Muscle of leg (tissue), 9 donors: ENCODE results near the gene PRIM2. TPM values are rescaled to one million over a fixed set of nuclear protein-coding genes. Genes with fewer than 3 reads are reported as not detected.

Experiments used
- polyA plus RNA-seq, 8 donors: library from polyadenylated mRNA; unstranded; fragments of 120-200 nt; gene quantifications; one replicate each; pipeline versions ENCODE4 v1.2.1 to v1.2.3, GENCODE V29; 2013; ENCODE audit warnings: inconsistent platforms in 1 of 8, low replicate concordance in 1 of 8; ENCODE audit not compliant: insufficient read length in 8 of 8, insufficient read depth in 1 of 8
- total RNA-seq: library from RNA; stranded (reverse); fragments of 120-200 nt; gene quantifications from one replicate; pipeline ENCODE4 v1.2.4, GENCODE V29; 2013

Gene PRIM2
- total and polyA plus RNA-seq, 9 donors = 6.1 to 13.2 (median 7.0) TPM

Other genes starting within 250 kb of the PRIM2 start
- 37.9 TPM for gene ZNF451, start 227.4 kb upstream of the PRIM2 start, total RNA-seq
- 10 to 100 TPM; 16.9 to 27.0 (median 18.4) TPM for gene ZNF451, start 227.4 kb upstream of the PRIM2 start, polyA plus RNA-seq
- 10.2 TPM for gene BAG2, start 145.3 kb upstream of the PRIM2 start, total RNA-seq
- 10 to 100 TPM; 10.2 to 13.2 (median 11.8) TPM for gene BAG2, start 145.3 kb upstream of the PRIM2 start, polyA plus RNA-seq
- 19.6 TPM for gene RAB23, start 95.3 kb upstream of the PRIM2 start, total RNA-seq
- gene RAB23, start 95.3 kb upstream of the PRIM2 start, polyA plus RNA-seq = 10 to 100 TPM; 11.1 to 24.1 (median 14.1) TPM